Activated naive CD4-positive, alpha-beta T cell treated with anti-CD3 and anti-CD28 coated beads, Interleukin-2, amount 50 U/mL, for 24 hours (primary cell): Measurements from ENCODE around the gene SERHL2.
"Not testable (repeated sequence)": the region's sequence is repeated elsewhere in the genome, so short reads cannot be mapped to it uniquely, and the experiment has no call there.

Experiments used
- H3K27ac Mint-ChIP-seq: one replicate; pipeline ENCODE4 v1.8.0; 2021; ENCODE audit warnings: mild to moderate bottlenecking, mixed read lengths
- H3K27me3 Mint-ChIP-seq: one replicate; pipeline ENCODE4 v1.8.0; 2021; ENCODE audit warnings: mixed read lengths
- H3K36me3 Mint-ChIP-seq: one replicate; pipeline ENCODE4 v1.8.0; 2021; ENCODE audit warnings: mixed read lengths
- H3K4me1 Mint-ChIP-seq: one replicate; pipeline ENCODE4 v1.8.0; 2021; ENCODE audit warnings: mixed read lengths
- H3K4me3 Mint-ChIP-seq: one replicate; pipeline ENCODE4 v1.8.0; 2021; ENCODE audit warnings: mild to moderate bottlenecking, mixed read lengths
- H3K9me3 Mint-ChIP-seq: one replicate; pipeline ENCODE4 v1.8.0; 2021; ENCODE audit warnings: mixed read lengths

Gene SERHL2

GRCh38 chr22:42560381-42560780, 6.6 kb downstream of the SERHL2 start:
- no peaks in the 10 kb centered on the region for H3K36me3 Mint-ChIP-seq
- H3K27me3 Mint-ChIP-seq = no peaks in the 10 kb centered on the region
- peaks cover 3% of the 10 kb centered on the region for H3K4me1 Mint-ChIP-seq
- H3K9me3 Mint-ChIP-seq = no peaks in the 10 kb centered on the region
- H3K27ac Mint-ChIP-seq = no peak overlapping the region
- no peak overlapping the region for H3K4me3 Mint-ChIP-seq

- H3K4me1 Mint-ChIP-seq = peaks cover 3% of the 10 kb centered on the region
Measured at GRCh38 chr22:42560781-42561180, 7.0 kb downstream of the SERHL2 start.

GRCh38 chr22:42561856-42562255, 8.1 kb downstream of the SERHL2 start:
- no peak overlapping the region for H3K4me3 Mint-ChIP-seq
- H3K9me3 Mint-ChIP-seq = no peaks in the 10 kb centered on the region
- no peak overlapping the region for H3K27ac Mint-ChIP-seq
- no peaks in the 10 kb centered on the region for H3K36me3 Mint-ChIP-seq
- H3K27me3 Mint-ChIP-seq = no peaks in the 10 kb centered on the region
- H3K4me1 Mint-ChIP-seq = peaks cover 3% of the 10 kb centered on the region

More at GRCh38 chr22:42560781-42561180, 7.0 kb downstream of the SERHL2 start:
- Mint-ChIP-seq H3K27ac (no peak overlapping the region), H3K9me3 (no peaks in the 10 kb centered on the region), H3K36me3 (no peaks in the 10 kb centered on the region), H3K4me3 (no peak overlapping the region), H3K27me3 (no peaks in the 10 kb centered on the region)

DNA sequence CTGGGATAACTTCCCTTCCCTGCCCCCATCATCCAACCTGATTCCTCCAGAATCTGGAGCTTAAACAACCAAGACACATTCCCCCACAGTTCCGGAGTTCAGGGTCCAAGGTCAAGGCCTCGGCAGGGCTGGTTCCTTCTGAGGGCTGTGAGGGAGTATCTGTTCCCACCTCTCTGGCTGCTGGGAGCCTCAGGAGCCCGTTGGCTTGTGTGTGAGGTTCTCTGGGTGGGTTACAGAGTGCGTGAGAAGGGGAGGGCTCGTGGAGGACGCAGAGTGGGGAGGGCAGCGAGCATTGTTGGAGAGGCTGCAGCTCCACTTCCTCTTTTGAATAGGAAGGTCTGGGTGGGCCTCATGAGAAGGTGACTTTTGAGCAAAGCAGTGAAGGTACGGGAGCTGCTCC, 8.5 kb downstream of the SERHL2 start:
- peak overlapping the region; percentile 72 for H3K27ac Mint-ChIP-seq
- no peaks in the 10 kb centered on the region for H3K27me3 Mint-ChIP-seq
- peaks cover 3% of the 10 kb centered on the region for H3K4me1 Mint-ChIP-seq
- no peaks in the 10 kb centered on the region for H3K36me3 Mint-ChIP-seq
- no peaks in the 10 kb centered on the region for H3K9me3 Mint-ChIP-seq
- no peak overlapping the region for H3K4me3 Mint-ChIP-seq

DNA sequence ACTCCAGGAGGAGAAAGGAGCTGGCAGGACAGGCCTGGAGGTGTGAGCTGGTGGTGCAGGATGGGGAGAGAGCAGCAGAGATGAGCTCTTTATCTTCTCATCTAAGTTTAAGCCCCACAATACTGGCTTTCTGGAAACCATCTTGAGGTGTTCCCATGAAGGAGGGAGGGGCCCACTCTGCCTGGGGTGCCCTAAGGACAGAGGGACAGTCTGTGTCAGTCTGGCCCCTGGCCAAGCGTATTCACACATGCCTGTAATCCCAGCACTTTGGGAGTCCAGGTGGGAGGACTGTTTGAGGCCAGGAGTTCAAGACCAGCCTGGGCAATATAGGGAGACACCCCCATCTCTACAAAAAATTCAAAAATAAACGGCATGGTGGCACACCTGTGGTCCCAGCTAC, 8.9 kb downstream of the SERHL2 start:
- Mint-ChIP-seq H3K36me3 (no peaks in the 10 kb centered on the region), H3K4me1 (peaks cover 3% of the 10 kb centered on the region), H3K27ac (peak overlapping the region; percentile 72), H3K9me3 (no peaks in the 10 kb centered on the region), H3K27me3 (no peaks in the 10 kb centered on the region), H3K4me3 (no peak overlapping the region)

DNA sequence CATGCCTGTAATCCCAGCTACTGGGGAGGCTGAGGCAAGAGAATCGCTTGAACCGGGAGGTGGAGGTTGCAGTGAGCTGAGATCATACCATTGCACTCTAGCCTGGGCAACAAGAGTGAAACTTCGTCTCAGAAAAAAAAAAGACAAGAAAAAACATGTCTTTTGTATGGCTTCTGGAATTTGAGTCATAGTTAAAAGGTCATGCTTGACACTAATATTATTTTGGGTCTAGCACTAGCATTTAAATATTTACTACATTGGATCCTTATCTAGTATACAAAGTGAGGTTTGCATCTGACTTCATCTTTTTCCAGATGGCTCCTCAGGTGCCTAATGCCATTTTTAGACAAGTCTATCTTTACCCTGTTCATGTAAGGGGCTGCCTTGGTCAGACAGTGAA, 10.2 kb downstream of the SERHL2 start:
- H3K27me3 Mint-ChIP-seq, H3K4me1 Mint-ChIP-seq, H3K4me3 Mint-ChIP-seq, H3K36me3 Mint-ChIP-seq, H3K27ac Mint-ChIP-seq, H3K9me3 Mint-ChIP-seq: not testable (repeated sequence)

DNA sequence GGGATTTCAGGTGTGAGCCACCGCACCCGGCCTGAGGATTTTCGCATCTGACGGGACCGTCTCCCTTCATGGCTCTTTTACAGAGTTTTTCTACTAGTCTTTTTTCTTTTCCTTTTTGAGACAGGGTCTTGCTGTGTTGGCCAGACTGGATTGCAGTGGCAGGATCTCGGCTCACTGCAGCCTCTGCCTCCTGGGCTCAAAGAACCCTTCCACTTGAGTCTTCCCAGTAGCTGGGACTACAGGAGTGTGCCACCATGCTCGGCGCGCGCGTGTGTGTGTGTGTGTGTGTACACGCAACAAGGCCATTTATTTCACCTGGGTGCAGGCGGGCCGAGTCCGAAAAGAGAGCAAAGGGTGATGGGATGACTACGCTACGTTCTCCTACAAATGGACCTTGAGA, 10.9 kb downstream of the SERHL2 start:
- Mint-ChIP-seq H3K27me3 (no peaks in the 10 kb centered on the region), H3K4me1 (peaks cover 3% of the 10 kb centered on the region), H3K36me3 (no peaks in the 10 kb centered on the region), H3K4me3 (no peak overlapping the region), H3K9me3 (no peaks in the 10 kb centered on the region), H3K27ac (no peak overlapping the region)

DNA sequence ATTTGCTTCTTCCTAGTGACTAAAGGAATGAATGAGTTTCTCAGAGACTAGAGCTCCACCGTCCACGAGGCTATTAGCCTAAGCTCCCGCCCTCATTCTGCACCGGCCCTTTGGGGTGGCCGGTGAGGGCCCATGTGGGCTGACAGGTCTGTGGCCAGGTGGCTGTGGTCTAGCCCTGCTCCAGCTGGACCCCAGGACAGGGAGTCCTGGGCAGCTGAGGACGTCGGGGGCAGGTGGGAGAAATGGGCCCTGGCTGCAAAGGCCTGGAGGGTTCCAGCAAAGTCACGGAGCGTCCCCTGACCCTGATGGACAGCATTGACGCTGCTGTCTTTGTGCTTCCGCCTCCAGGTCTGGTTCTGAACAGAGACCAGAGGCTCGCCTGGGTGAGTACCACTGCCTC, 12.2 kb downstream of the SERHL2 start:
- H3K36me3 Mint-ChIP-seq = peaks cover 1% of the 10 kb centered on the region
- no peak overlapping the region for H3K27ac Mint-ChIP-seq
- peaks cover 2% of the 10 kb centered on the region for H3K4me1 Mint-ChIP-seq
- H3K27me3 Mint-ChIP-seq = no peaks in the 10 kb centered on the region
- H3K4me3 Mint-ChIP-seq = no peak overlapping the region
- no peaks in the 10 kb centered on the region for H3K9me3 Mint-ChIP-seq

- not testable (repeated sequence) for H3K36me3 Mint-ChIP-seq, H3K4me3 Mint-ChIP-seq, H3K27ac Mint-ChIP-seq, H3K9me3 Mint-ChIP-seq, H3K27me3 Mint-ChIP-seq, H3K4me1 Mint-ChIP-seq
Measured at GRCh38 chr22:42567950-42568349, 14.2 kb downstream of the SERHL2 start.

- H3K4me1 Mint-ChIP-seq, H3K9me3 Mint-ChIP-seq, H3K36me3 Mint-ChIP-seq, H3K4me3 Mint-ChIP-seq, H3K27me3 Mint-ChIP-seq: not testable (repeated sequence)
- peak overlapping the region; percentile 32 for H3K27ac Mint-ChIP-seq
Measured at GRCh38 chr22:42570580-42570979, 16.8 kb downstream of the SERHL2 start.

- H3K27me3 Mint-ChIP-seq, H3K27ac Mint-ChIP-seq, H3K4me1 Mint-ChIP-seq: not testable (repeated sequence)
Measured at GRCh38 chr22:42571068-42571467, 17.3 kb downstream of the SERHL2 start.

GRCh38 chr22:42574046-42574445, 20.3 kb downstream of the SERHL2 start:
- H3K4me3 Mint-ChIP-seq, H3K9me3 Mint-ChIP-seq, H3K36me3 Mint-ChIP-seq, H3K27ac Mint-ChIP-seq, H3K4me1 Mint-ChIP-seq, H3K27me3 Mint-ChIP-seq: not testable (repeated sequence)

More at GRCh38 chr22:42571068-42571467, 17.3 kb downstream of the SERHL2 start:
- not testable (repeated sequence) for H3K4me3 Mint-ChIP-seq, H3K9me3 Mint-ChIP-seq, H3K36me3 Mint-ChIP-seq

- not testable (repeated sequence) for H3K4me3 Mint-ChIP-seq, H3K27ac Mint-ChIP-seq, H3K4me1 Mint-ChIP-seq, H3K9me3 Mint-ChIP-seq, H3K27me3 Mint-ChIP-seq, H3K36me3 Mint-ChIP-seq
Measured at GRCh38 chr22:42574468-42574867, 20.7 kb downstream of the SERHL2 start.

DNA sequence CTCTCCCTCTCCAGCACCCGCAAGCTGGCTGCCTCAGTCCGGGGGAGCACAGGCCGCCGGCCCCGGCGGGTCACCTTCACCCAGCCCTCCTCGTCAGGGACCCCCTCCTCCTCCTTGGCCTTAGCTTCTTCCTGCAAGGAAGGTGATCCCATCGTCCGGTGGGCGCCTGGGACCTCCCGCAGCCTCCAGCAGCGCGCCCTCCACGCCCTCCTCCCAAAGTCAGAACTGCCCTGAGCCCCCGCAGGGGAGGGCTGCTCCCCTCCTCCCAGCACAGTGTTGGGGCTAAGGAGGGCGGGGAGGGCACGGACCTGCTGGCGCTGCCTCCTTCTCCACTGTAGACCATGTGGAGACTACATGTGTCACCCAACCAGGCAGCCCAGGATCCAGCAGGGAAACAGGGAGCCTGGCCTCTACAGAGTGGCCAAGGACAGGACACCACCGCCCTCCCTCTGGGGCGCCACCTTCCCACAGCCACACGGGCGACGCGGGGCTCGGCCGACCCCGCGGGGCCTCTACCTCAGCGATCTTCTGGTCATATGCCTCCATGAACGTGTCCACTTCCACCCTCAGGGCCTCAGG, 22.3 kb downstream of the SERHL2 start:
- H3K4me3 Mint-ChIP-seq, H3K27me3 Mint-ChIP-seq, H3K9me3 Mint-ChIP-seq, H3K4me1 Mint-ChIP-seq, H3K36me3 Mint-ChIP-seq, H3K27ac Mint-ChIP-seq: not testable (repeated sequence)

DNA sequence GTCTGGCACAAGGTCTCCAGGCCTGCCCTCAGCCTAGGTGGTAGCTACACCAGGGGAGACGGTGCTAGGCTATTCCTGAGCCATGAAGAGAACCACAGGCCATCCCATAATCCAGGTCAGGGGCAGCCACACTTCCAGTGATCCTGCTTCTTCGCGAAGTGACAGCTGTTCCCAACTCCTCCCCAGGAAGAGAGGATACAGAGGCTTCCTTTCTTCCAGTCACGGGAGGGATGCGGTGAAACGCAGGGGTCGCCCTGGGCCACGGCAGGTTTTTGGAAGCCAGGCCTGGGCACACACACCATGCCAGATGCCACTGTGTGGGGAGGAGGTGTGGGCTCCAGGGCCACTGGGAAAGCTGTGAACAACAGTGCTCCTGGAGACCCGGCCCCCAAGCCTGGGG, 23.4 kb downstream of the SERHL2 start:
- not testable (repeated sequence) for H3K27ac Mint-ChIP-seq, H3K36me3 Mint-ChIP-seq, H3K4me1 Mint-ChIP-seq, H3K4me3 Mint-ChIP-seq, H3K9me3 Mint-ChIP-seq, H3K27me3 Mint-ChIP-seq

- peaks cover 3% of the 10 kb centered on the region for H3K36me3 Mint-ChIP-seq
- no peaks in the 10 kb centered on the region for H3K9me3 Mint-ChIP-seq
- H3K4me1 Mint-ChIP-seq = peaks cover 10% of the 10 kb centered on the region
- H3K27me3 Mint-ChIP-seq = no peaks in the 10 kb centered on the region
- H3K4me3 Mint-ChIP-seq = no peak overlapping the region
- H3K27ac Mint-ChIP-seq = no peak overlapping the region
Measured at GRCh38 chr22:42577623-42578240, 24.0 kb downstream of the SERHL2 start.

DNA sequence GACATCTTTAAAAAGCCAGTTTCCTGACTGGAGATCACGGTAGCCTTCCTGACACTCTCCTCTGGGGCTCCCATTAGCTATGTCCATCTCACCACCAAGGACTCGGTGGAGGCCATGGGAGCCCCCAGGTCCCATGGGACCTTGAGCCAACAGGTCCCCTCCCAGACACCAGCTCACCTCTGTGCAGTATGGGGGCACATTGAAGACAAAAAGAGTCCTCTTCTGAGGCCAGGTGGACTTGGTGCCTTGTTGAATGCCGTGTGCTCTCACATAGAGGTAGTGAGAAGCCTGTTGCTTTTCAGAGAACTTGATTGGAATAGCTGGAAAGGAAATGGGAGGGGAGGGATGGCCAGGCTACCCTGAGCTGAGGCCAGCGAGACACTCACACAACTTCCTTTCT, 26.3 kb downstream of the SERHL2 start:
- Mint-ChIP-seq H3K4me3 (peak overlapping the region; percentile 58), H3K4me1 (peaks cover 10% of the 10 kb centered on the region)
- H3K9me3 Mint-ChIP-seq, H3K36me3 Mint-ChIP-seq, H3K27me3 Mint-ChIP-seq, H3K27ac Mint-ChIP-seq: not testable (repeated sequence)
